Neuronal stem cell (in vitro differentiated cells): ENCODE measurements around the gene NOL7.

Source experiments
- DNase-seq: peaks from one replicate; pipeline ENCODE4 v3.0.0-alpha.2; 2013; ENCODE audit warnings: low spot score
- H2AFZ ChIP-seq: one replicate; pipeline ENCODE4 v1.6.1; 2013; ENCODE audit warnings: mild to moderate bottlenecking, low read length, inconsistent platforms
- H2AK5ac ChIP-seq: 2 replicates; pipeline ENCODE4 v1.6.1; 2013; ENCODE audit warnings: low read depth, mild to moderate bottlenecking, inconsistent platforms, low read length, moderate library complexity, mixed read lengths
- H2BK120ac ChIP-seq: 2 replicates; pipeline ENCODE4 v1.6.1; 2013; ENCODE audit warnings: low read depth, mild to moderate bottlenecking, inconsistent platforms, low read length, moderate library complexity, mixed read lengths
- H2BK12ac ChIP-seq: one replicate; pipeline ENCODE4 v1.6.1; 2013; ENCODE audit warnings: low read length, inconsistent platforms
- H2BK15ac ChIP-seq: 2 replicates; pipeline ENCODE4 v1.6.1; 2013; ENCODE audit warnings: mild to moderate bottlenecking, low read length, inconsistent platforms, mixed read lengths
- H2BK5ac ChIP-seq: one replicate; pipeline ENCODE4 v1.6.1; 2013; ENCODE audit warnings: inconsistent platforms, mild to moderate bottlenecking, low read length, moderate library complexity
- H3K14ac ChIP-seq: one replicate; pipeline ENCODE4 v1.6.1; 2013; ENCODE audit warnings: low read length, inconsistent platforms
- H3K18ac ChIP-seq: 2 replicates; pipeline ENCODE4 v1.6.1; 2013; ENCODE audit warnings: low read length, inconsistent platforms
- H3K23ac ChIP-seq: 2 replicates; pipeline ENCODE4 v1.6.1; 2013; ENCODE audit warnings: low read depth, mild to moderate bottlenecking, mixed read lengths, low read length, inconsistent platforms; ENCODE audit not compliant: poor library complexity
- H3K27ac ChIP-seq: replicated peaks from 3 replicates; pipeline ENCODE4 v1.5.1; 2013; ENCODE audit warnings: low read length, inconsistent platforms
- H3K27me3 ChIP-seq, 3 experiments: 2 replicates each; pipeline ENCODE4 v1.6.1; 2013; ENCODE audit warnings: low read length in 3 of 3, mild to moderate bottlenecking in 2 of 3, inconsistent platforms in 1 of 3, low read depth in 1 of 3, mixed read lengths in 1 of 3, moderate library complexity in 1 of 3; ENCODE audit not compliant: control insufficient read depth in 3 of 3, insufficient read depth in 3 of 3
- H3K36me3 ChIP-seq, 2 donors: replicated peaks in 1 of 2; 2 replicates each; pipeline ENCODE4 v1.6.1; 2013; ENCODE audit warnings: low read length in 2 of 2; ENCODE audit not compliant: control insufficient read depth in 2 of 2, insufficient read depth in 2 of 2
- H3K4ac ChIP-seq: 2 replicates; pipeline ENCODE4 v1.6.1; 2013; ENCODE audit warnings: inconsistent platforms, mild to moderate bottlenecking, low read length, moderate library complexity
- H3K4me1 ChIP-seq, 2 donors: 1 replicate in 1 of 2; 2 replicates in 1 of 2; pipeline ENCODE4 v1.6.1; 2013; ENCODE audit warnings: low read length in 2 of 2, low read depth in 1 of 2; ENCODE audit not compliant: control insufficient read depth in 2 of 2, insufficient read depth in 1 of 2
- H3K4me2 ChIP-seq: one replicate; pipeline ENCODE4 v1.6.1; 2013; ENCODE audit warnings: mild to moderate bottlenecking, low read length, inconsistent platforms; ENCODE audit not compliant: insufficient read depth, poor library complexity, severe bottlenecking
- H3K4me3 ChIP-seq, 2 donors: 2 replicates each; pipeline ENCODE4 v1.5.1; 2013; ENCODE audit warnings: low read length in 2 of 2, mild to moderate bottlenecking in 2 of 2, inconsistent platforms in 1 of 2, moderate library complexity in 1 of 2
- H3K79me1 ChIP-seq: one replicate; pipeline ENCODE4 v1.6.1; 2013; ENCODE audit warnings: low read depth, mild to moderate bottlenecking, inconsistent platforms, low read length, moderate library complexity
- H3K9ac ChIP-seq: one replicate; pipeline ENCODE4 v1.6.1; 2013; ENCODE audit warnings: mild to moderate bottlenecking, low read depth, low read length, inconsistent platforms; ENCODE audit not compliant: poor library complexity
- H3K9me3 ChIP-seq, 2 donors: replicated peaks in 1 of 2; 2 replicates each; pipeline versions ENCODE3 to v1.6.1; 2013; ENCODE audit warnings: low read length in 2 of 2, mild to moderate bottlenecking in 2 of 2, inconsistent platforms in 1 of 2, low read depth in 1 of 2, mixed read lengths in 1 of 2, moderate library complexity in 1 of 2; ENCODE audit not compliant: control insufficient read depth in 2 of 2, insufficient read depth in 1 of 2
- H4K8ac ChIP-seq: one replicate; pipeline ENCODE4 v1.6.1; 2013; ENCODE audit warnings: low read depth, mild to moderate bottlenecking, inconsistent platforms, low read length, moderate library complexity
- H4K91ac ChIP-seq: one replicate; pipeline ENCODE4 v1.6.1; 2013; ENCODE audit warnings: low read length, low read depth, mild to moderate bottlenecking, inconsistent platforms; ENCODE audit not compliant: poor library complexity
- WGBS, 2 donors: extraction: QIAGEN DNeasy Blood & Tissue Kit; methylation state at CpG; one replicate each; pipeline ENCODE4 v1.1.7; 2013; ENCODE audit warnings: missing lambda C conversion rate in 2 of 2, mixed read lengths in 1 of 2; ENCODE audit not compliant: insufficient read length in 2 of 2, insufficient replicate concordance in 1 of 2; ENCODE audit errors: extremely low coverage in 2 of 2; 5-methylcytosine and 5-hydroxymethylcytosine counted together

Gene NOL7

DNA sequence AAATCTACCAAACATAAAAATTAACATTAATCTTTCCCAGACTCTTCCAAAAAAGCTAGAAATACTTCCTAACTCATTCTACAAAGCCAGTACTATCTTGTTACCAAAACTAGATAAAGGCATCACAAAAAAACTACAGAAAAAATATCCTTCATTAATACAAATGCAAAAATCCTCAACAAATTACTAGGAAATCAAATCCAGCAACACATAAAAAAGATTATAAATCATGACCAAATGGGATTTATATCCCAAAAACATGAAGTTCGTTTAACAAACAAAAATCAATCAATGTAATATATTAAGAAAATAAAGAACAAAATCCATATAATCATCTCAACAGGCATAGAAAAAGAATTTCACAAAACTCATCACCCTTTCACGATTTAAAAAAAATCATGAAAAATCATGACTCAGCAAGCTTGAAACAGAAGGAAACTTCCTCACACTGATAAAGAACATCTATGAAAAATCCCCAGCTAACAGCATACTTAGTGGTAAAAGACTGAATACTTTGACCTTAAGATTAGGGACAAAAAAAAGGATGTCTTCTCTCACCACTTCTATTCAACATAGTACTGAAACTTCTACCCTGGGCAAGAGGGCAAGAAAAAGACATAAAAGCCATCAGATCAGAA, 53.3 kb downstream of the NOL7 start:
- Histone ChIP-seq H3K9ac (no peak overlapping the region), H3K4me2 (no peak overlapping the region), H3K4me3 (no peak overlapping the region), H3K27me3 (no peaks in the 10 kb centered on the region), H3K9me3 (peaks cover 0 to 32% of the 10 kb centered on the region in 2 donors), H3K79me1 (peaks cover 4% of the 10 kb centered on the region), H3K23ac (no peak overlapping the region), H2BK5ac (no peak overlapping the region), H3K4ac (no peak overlapping the region), H2BK15ac (no peak overlapping the region), H4K91ac (no peak overlapping the region), H2AFZ (no peak overlapping the region), H3K4me1 (no peaks in the 10 kb centered on the region), H3K18ac (no peak overlapping the region), H4K8ac (no peak overlapping the region), H2BK120ac (no peak overlapping the region), H2AK5ac (no peak overlapping the region), H2BK12ac (no peak overlapping the region), H3K36me3 (no peaks in the 10 kb centered on the region), H3K14ac (no peak overlapping the region), H3K27ac (no peak overlapping the region)
- no peak for DNase-seq
- whole genome bisulfite sequencing, 2 donors, result no CpG with 5 or more reads among the region's 2 CpGs

DNA sequence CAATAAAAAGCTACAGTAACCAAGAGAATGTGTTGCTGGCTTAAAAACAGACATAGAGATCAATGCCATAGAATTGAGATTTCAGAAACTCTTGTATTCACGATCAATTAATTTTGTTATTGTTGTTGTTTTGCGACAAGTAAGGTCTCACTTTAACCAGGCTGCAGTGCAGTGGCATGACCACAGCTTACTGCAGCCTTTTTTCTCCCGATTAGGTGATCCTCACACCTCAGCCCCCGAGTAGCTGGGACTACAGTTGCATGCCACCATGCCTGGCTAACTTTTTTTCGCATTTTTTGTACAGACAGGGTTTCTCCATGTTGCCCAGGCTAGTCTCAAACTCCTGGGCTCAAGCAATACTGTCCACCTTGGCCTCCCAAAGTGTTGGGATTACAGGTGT, 54.3 kb downstream of the NOL7 start:
- Histone ChIP-seq H2AK5ac (no peak overlapping the region), H2BK5ac (no peak overlapping the region), H4K91ac (no peak overlapping the region), H3K4me3 (no peak overlapping the region), H4K8ac (no peak overlapping the region), H3K18ac (no peak overlapping the region), H2AFZ (no peak overlapping the region), H3K36me3 (no peaks in the 10 kb centered on the region), H3K4ac (no peak overlapping the region), H3K9me3 (peaks cover 0 to 27% of the 10 kb centered on the region in 2 donors), H3K23ac (no peak overlapping the region), H2BK15ac (no peak overlapping the region), H3K9ac (no peak overlapping the region), H2BK120ac (no peak overlapping the region), H3K4me2 (no peak overlapping the region), H3K14ac (no peak overlapping the region), H3K27me3 (no peaks in the 10 kb centered on the region), H3K27ac (no peak overlapping the region), H3K79me1 (peaks cover 4% of the 10 kb centered on the region), H3K4me1 (no peaks in the 10 kb centered on the region), H2BK12ac (no peak overlapping the region)
- no peak for DNase-seq
- no CpG with 5 or more reads among the region's 5 CpGs for WGBS, 2 donors
